ENCODE results near the gene HINT3. TPM values are rescaled to one million over a fixed set of nuclear protein-coding genes. Genes with fewer than 3 reads are reported as not detected.
"Not testable (repeated sequence)": the region's sequence is repeated elsewhere in the genome, so short reads cannot be mapped to it uniquely, and the experiment has no call there.

HINT3 gene
- total RNA-seq, 1 experiment from 2014 or later, result 22.0 TPM

DNA sequence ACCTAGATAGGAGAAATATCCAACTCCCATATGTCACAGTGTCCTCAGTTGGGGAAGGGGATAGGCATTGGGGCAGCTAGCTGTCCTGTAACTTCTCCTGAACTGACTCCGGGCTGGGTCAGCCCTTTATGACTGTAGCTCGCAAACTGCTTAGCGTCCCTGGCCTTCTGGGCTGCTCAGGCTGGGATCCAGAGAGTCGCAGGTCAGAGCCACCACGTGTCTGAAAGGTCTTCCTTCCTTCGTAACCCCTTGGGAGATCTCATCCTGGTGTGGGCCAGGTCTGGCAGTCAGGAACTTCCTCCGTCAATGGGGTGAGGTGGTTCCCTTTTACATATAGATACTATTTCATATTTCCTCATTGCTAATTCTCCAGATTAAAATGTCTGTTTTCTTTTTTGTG, 28.8 kb upstream of the HINT3 start:
- Histone ChIP-seq H3K79me2 (ENCODE audit: low read length) (no peaks in the 10 kb centered on the region), H4K20me1 (ENCODE audit: insufficient read depth, low read depth, low read length) (no peaks in the 10 kb centered on the region), H3K27me3 (ENCODE audit: low read length) (no peaks in the 10 kb centered on the region), H2AFZ (ENCODE audit: low read length) (no peak overlapping the region), H3K4me2 (ENCODE audit: low read depth, low read length, poor library complexity, severe bottlenecking) (no peak overlapping the region), H3K9ac (ENCODE audit: low read length) (no peak overlapping the region), H3K36me3 (ENCODE audit: insufficient read depth, low read length) (peaks cover 33% of the 10 kb centered on the region; the same call in 1 of the 2 replicates), H3K9me3 (ENCODE audit: low read length) (no peaks in the 10 kb centered on the region), H3K4me1 (ENCODE audit: low read length) (no peaks in the 10 kb centered on the region), H3K9me2 (replicated peaks; ENCODE audit: insufficient read depth, low read length) (no peaks in the 10 kb centered on the region), H3K27ac (ENCODE audit: low read length) (no peak overlapping the region), H3K4me3 (ENCODE audit: low read length) (no peak overlapping the region)
- DNase-seq, result no peak

GRCh38 chr6:125930765-125931418, 25.7 kb upstream of the HINT3 start:
- Histone ChIP-seq H3K9me2 (replicated peaks; ENCODE audit: insufficient read depth, low read length) (no peaks in the 10 kb centered on the region), H3K79me2 (ENCODE audit: low read length) (no peaks in the 10 kb centered on the region), H3K4me3 (ENCODE audit: low read length) (no peak overlapping the region), H3K36me3 (ENCODE audit: insufficient read depth, low read length) (peaks cover 19% of the 10 kb centered on the region; the same call in 1 of the 2 replicates), H3K27me3 (ENCODE audit: low read length) (no peaks in the 10 kb centered on the region), H3K9me3 (ENCODE audit: low read length) (no peaks in the 10 kb centered on the region), H3K9ac (ENCODE audit: low read length) (no peak overlapping the region), H3K4me1 (ENCODE audit: low read length) (no peaks in the 10 kb centered on the region), H4K20me1 (ENCODE audit: insufficient read depth, low read depth, low read length) (no peaks in the 10 kb centered on the region), H3K4me2 (ENCODE audit: low read depth, low read length, poor library complexity, severe bottlenecking) (no peak overlapping the region), H2AFZ (ENCODE audit: low read length) (no peak overlapping the region), H3K27ac (ENCODE audit: low read length) (no peak overlapping the region)
- DNase-seq, result no peak

DNA sequence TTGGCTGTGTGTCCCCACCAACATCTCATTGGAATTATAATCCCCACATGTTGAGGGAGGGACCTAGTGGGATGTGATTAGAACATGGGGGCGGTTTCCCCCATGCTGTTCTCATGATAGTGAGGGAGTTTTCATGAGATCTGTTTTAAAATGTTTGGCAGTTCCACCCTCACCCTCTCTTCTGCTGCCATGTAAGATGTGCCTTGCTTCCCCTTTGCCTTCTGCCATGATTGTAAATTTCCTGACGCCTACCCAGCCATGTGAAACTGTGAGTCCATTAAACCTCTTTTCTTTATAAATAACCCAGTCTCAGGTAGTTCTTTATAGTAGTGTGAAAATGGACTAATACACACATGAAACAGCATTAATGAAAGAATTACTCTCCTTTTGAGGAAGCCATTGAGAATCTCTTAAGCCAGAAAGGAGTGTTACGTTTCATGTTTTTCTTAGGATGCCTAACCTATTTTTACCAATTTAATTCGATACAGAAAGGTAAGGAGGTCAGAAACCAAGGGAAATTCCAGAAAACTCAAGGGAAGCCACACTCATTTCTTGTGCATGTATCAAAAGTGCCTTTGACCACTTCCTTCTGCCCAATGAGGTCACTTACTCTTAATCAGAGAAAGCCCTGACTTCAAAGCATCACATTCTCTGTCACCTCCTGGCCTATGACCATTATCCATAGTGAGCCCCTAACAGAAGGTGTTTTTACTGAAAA, 24.7 kb upstream of the HINT3 start:
- Histone ChIP-seq H3K4me1 (ENCODE audit: low read length) (no peaks in the 10 kb centered on the region), H4K20me1 (ENCODE audit: insufficient read depth, low read depth, low read length) (no peaks in the 10 kb centered on the region), H3K27me3 (ENCODE audit: low read length) (no peaks in the 10 kb centered on the region), H3K36me3 (ENCODE audit: insufficient read depth, low read length) (peaks cover 19% of the 10 kb centered on the region; the same call in 1 of the 2 replicates), H3K27ac (ENCODE audit: low read length) (no peak overlapping the region), H2AFZ (ENCODE audit: low read length) (no peak overlapping the region), H3K9me3 (ENCODE audit: low read length) (no peaks in the 10 kb centered on the region), H3K4me3 (ENCODE audit: low read length) (no peak overlapping the region), H3K79me2 (ENCODE audit: low read length) (no peaks in the 10 kb centered on the region), H3K4me2 (ENCODE audit: low read depth, low read length, poor library complexity, severe bottlenecking) (no peak overlapping the region), H3K9me2 (replicated peaks; ENCODE audit: insufficient read depth, low read length) (no peaks in the 10 kb centered on the region), H3K9ac (ENCODE audit: low read length) (no peak overlapping the region)
- DNase-seq, result no peak

GRCh38 chr6:125932451-125932795, 24.1 kb upstream of the HINT3 start:
- Histone ChIP-seq H3K27ac (ENCODE audit: low read length) (no peak overlapping the region), H3K4me3 (ENCODE audit: low read length) (no peak overlapping the region), H3K9me2 (replicated peaks; ENCODE audit: insufficient read depth, low read length) (no peaks in the 10 kb centered on the region), H3K27me3 (ENCODE audit: low read length) (no peaks in the 10 kb centered on the region), H4K20me1 (ENCODE audit: insufficient read depth, low read depth, low read length) (no peaks in the 10 kb centered on the region), H3K79me2 (ENCODE audit: low read length) (no peaks in the 10 kb centered on the region), H3K9me3 (ENCODE audit: low read length) (no peaks in the 10 kb centered on the region), H2AFZ (ENCODE audit: low read length) (no peak overlapping the region), H3K4me1 (ENCODE audit: low read length) (no peaks in the 10 kb centered on the region), H3K9ac (ENCODE audit: low read length) (no peak overlapping the region), H3K36me3 (ENCODE audit: insufficient read depth, low read length) (peaks cover 15% of the 10 kb centered on the region; the same call in 1 of the 2 replicates), H3K4me2 (ENCODE audit: low read depth, low read length, poor library complexity, severe bottlenecking) (no peak overlapping the region)
- DNase-seq, result no peak

- not testable (repeated sequence) for H4K20me1 ChIP-seq (ENCODE audit: insufficient read depth, low read depth, low read length); H3K4me3 ChIP-seq (ENCODE audit: low read length); H3K27ac ChIP-seq (ENCODE audit: low read length); H3K9me3 ChIP-seq (ENCODE audit: low read length); H3K27me3 ChIP-seq (ENCODE audit: low read length); H3K36me3 ChIP-seq (ENCODE audit: insufficient read depth, low read length); H2AFZ ChIP-seq (ENCODE audit: low read length); H3K79me2 ChIP-seq (ENCODE audit: low read length); H3K9ac ChIP-seq (ENCODE audit: low read length); DNase-seq; H3K9me2 ChIP-seq (replicated peaks; ENCODE audit: insufficient read depth, low read length); H3K4me2 ChIP-seq (ENCODE audit: low read depth, low read length, poor library complexity, severe bottlenecking); H3K4me1 ChIP-seq (ENCODE audit: low read length)
Measured at GRCh38 chr6:125935520-125935919, 21.1 kb upstream of the HINT3 start.

DNA sequence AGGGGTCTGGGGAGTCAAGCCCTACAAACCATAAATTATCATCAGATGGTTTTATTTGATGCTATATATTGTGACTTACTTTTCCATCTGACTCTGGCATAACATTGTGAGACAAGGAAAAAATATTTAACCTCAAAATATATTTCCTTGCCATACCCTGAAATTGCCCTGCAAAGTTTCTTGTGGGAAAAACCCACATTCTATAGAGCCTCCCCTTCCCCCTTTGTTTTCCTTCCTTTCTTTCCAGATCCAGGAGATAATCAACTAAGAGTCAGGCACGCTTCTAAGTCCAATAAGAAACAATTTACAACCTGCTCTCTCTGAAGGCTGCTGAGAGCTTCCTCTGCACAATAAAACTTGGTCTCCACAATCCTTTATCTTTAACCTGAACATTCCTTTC, 17.5 kb upstream of the HINT3 start:
- no peaks in the 10 kb centered on the region for H3K9me2 ChIP-seq (replicated peaks; ENCODE audit: insufficient read depth, low read length)
- no peak for DNase-seq
- H3K4me1 ChIP-seq (ENCODE audit: low read length), result peaks cover 10% of the 10 kb centered on the region
- H3K36me3 ChIP-seq (ENCODE audit: insufficient read depth, low read length), result no peaks in the 10 kb centered on the region
- H3K9ac ChIP-seq (ENCODE audit: low read length), result no peak overlapping the region
- no peak overlapping the region for H3K4me3 ChIP-seq (ENCODE audit: low read length)
- no peaks in the 10 kb centered on the region for H4K20me1 ChIP-seq (ENCODE audit: insufficient read depth, low read depth, low read length)
- no peak overlapping the region for H2AFZ ChIP-seq (ENCODE audit: low read length)
- no peak overlapping the region for H3K4me2 ChIP-seq (ENCODE audit: low read depth, low read length, poor library complexity, severe bottlenecking)
- no peaks in the 10 kb centered on the region for H3K27me3 ChIP-seq (ENCODE audit: low read length)
- H3K9me3 ChIP-seq (ENCODE audit: low read length), result no peaks in the 10 kb centered on the region
- H3K27ac ChIP-seq (ENCODE audit: low read length), result no peak overlapping the region
- no peaks in the 10 kb centered on the region for H3K79me2 ChIP-seq (ENCODE audit: low read length)

DNA sequence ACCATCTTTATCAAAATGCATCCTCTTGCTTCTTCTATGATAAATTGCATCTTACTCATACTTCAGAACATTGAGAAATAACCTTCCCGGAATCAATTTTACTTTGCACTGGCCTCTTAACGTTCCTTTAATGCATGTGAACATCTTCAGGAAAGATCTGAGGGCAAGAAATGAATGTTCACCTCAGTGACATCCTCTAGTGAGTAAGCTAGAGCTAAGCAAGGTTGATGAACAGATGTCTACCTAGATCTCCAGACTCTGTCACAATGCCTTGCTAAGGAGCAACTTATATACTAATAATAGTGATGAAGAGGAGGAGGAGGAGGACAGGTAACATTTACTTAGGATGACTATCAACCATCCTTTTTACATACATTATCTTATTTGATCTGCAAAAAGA, 16.8 kb upstream of the HINT3 start:
- H3K4me2 ChIP-seq (ENCODE audit: low read depth, low read length, poor library complexity, severe bottlenecking), result no peak overlapping the region
- H3K4me1 ChIP-seq (ENCODE audit: low read length), result peaks cover 10% of the 10 kb centered on the region
- H3K9ac ChIP-seq (ENCODE audit: low read length), result no peak overlapping the region
- H3K27ac ChIP-seq (ENCODE audit: low read length), result no peak overlapping the region
- H3K9me2 ChIP-seq (replicated peaks; ENCODE audit: insufficient read depth, low read length), result no peaks in the 10 kb centered on the region
- no peaks in the 10 kb centered on the region for H4K20me1 ChIP-seq (ENCODE audit: insufficient read depth, low read depth, low read length)
- no peak overlapping the region for H2AFZ ChIP-seq (ENCODE audit: low read length)
- H3K4me3 ChIP-seq (ENCODE audit: low read length), result no peak overlapping the region
- DNase-seq, result no peak
- H3K36me3 ChIP-seq (ENCODE audit: insufficient read depth, low read length), result no peaks in the 10 kb centered on the region
- H3K79me2 ChIP-seq (ENCODE audit: low read length), result no peaks in the 10 kb centered on the region
- no peaks in the 10 kb centered on the region for H3K27me3 ChIP-seq (ENCODE audit: low read length)
- H3K9me3 ChIP-seq (ENCODE audit: low read length), result no peaks in the 10 kb centered on the region

- Histone ChIP-seq H3K27ac (ENCODE audit: low read length) (no peak overlapping the region), H3K4me2 (ENCODE audit: low read depth, low read length, poor library complexity, severe bottlenecking) (no peak overlapping the region), H3K9ac (ENCODE audit: low read length) (no peak overlapping the region), H4K20me1 (ENCODE audit: insufficient read depth, low read depth, low read length) (no peaks in the 10 kb centered on the region), H3K9me3 (ENCODE audit: low read length) (no peaks in the 10 kb centered on the region), H2AFZ (ENCODE audit: low read length) (no peak overlapping the region), H3K4me1 (ENCODE audit: low read length) (peaks cover 10% of the 10 kb centered on the region), H3K79me2 (ENCODE audit: low read length) (no peaks in the 10 kb centered on the region), H3K9me2 (replicated peaks; ENCODE audit: insufficient read depth, low read length) (no peaks in the 10 kb centered on the region), H3K27me3 (ENCODE audit: low read length) (no peaks in the 10 kb centered on the region), H3K36me3 (ENCODE audit: insufficient read depth, low read length) (no peaks in the 10 kb centered on the region), H3K4me3 (ENCODE audit: low read length) (no peak overlapping the region)
- no peak for DNase-seq
Measured at GRCh38 chr6:125940247-125941041, 16.1 kb upstream of the HINT3 start.
